Measurements from ENCODE around the gene PDK2.

PDK2 gene

GRCh38 chr17:50100480-50100883, 5.3 kb downstream of the PDK2 start:
- no peak for DNase-seq (ENCODE audit: low spot score)

GRCh38 chr17:50100921-50101345, 5.8 kb downstream of the PDK2 start:
- peak; percentile 54 for DNase-seq (ENCODE audit: low spot score)

- peak; percentile 57 for DNase-seq (ENCODE audit: low spot score)
These were observed 6.4 kb downstream of the PDK2 start for GRCh38 chr17:50101346-50102163.

- DNase-seq (ENCODE audit: low spot score), result peak; percentile 78
These were observed 7.2 kb downstream of the PDK2 start for GRCh38 chr17:50102164-50102991.

GRCh38 chr17:50103252-50103651, 8.1 kb downstream of the PDK2 start:
- no peak for DNase-seq (ENCODE audit: low spot score)

- DNase-seq (ENCODE audit: low spot score), result no peak
These were observed 8.8 kb downstream of the PDK2 start for GRCh38 chr17:50103941-50104340.

- no peak for DNase-seq (ENCODE audit: low spot score)
These were observed 10.7 kb downstream of the PDK2 start for GRCh38 chr17:50105811-50106210.

GRCh38 chr17:50106393-50107131, 11.4 kb downstream of the PDK2 start:
- DNase-seq (ENCODE audit: low spot score), result no peak

GRCh38 chr17:50107790-50108414, 12.8 kb downstream of the PDK2 start:
- no peak for DNase-seq (ENCODE audit: low spot score)

GRCh38 chr17:50108556-50108955, 13.4 kb downstream of the PDK2 start:
- DNase-seq (ENCODE audit: low spot score), result no peak

GRCh38 chr17:50109207-50109606, 14.1 kb downstream of the PDK2 start:
- DNase-seq (ENCODE audit: low spot score), result no peak

- no peak for DNase-seq (ENCODE audit: low spot score)
These were observed 14.6 kb downstream of the PDK2 start for GRCh38 chr17:50109785-50110184.

- no peak for DNase-seq (ENCODE audit: low spot score)
These were observed 15.6 kb downstream of the PDK2 start for GRCh38 chr17:50110591-50111349.

- peak; percentile 69 for DNase-seq (ENCODE audit: low spot score)
These were observed 16.8 kb downstream of the PDK2 start for GRCh38 chr17:50111673-50112655.

GRCh38 chr17:50112694-50113093, 17.5 kb downstream of the PDK2 start:
- no peak for DNase-seq (ENCODE audit: low spot score)

GRCh38 chr17:50113624-50114320, 18.6 kb downstream of the PDK2 start:
- no peak for DNase-seq (ENCODE audit: low spot score)

- no peak for DNase-seq (ENCODE audit: low spot score)
These were observed 19.2 kb downstream of the PDK2 start for GRCh38 chr17:50114401-50114800.

GRCh38 chr17:50114849-50115357, 19.8 kb downstream of the PDK2 start:
- peak; percentile 77 for DNase-seq (ENCODE audit: low spot score)

- DNase-seq (ENCODE audit: low spot score), result no peak
These were observed 20.6 kb downstream of the PDK2 start for GRCh38 chr17:50115756-50116155.

All from Ammon's horn (tissue), 1 donor.